Stomach (tissue), 8 donors: ENCODE data around the gene ATP6V0E2. TPM values are rescaled to one million over a fixed set of nuclear protein-coding genes. Genes with fewer than 3 reads are reported as not detected.

Experiments
- polyA plus RNA-seq, 3 donors: library from polyadenylated mRNA; stranded (reverse); fragments of 200-250 nt; gene quantifications; one replicate each; pipeline ENCODE4 v1.2.3, GENCODE V29; 2013
- small RNA-seq, 4 donors: library from RNA; depleted of rRNA; stranded (forward); fragments of <200 nt; gene quantifications; one replicate each; pipeline ENCODE3, GENCODE V24; 2016
- total RNA-seq, 5 donors: library from RNA; depleted of rRNA; stranded (reverse); fragments of >200 nt; gene quantifications; one replicate each; pipeline versions ENCODE4 v1.1.0 to v1.2.3, GENCODE V29; 2014 to 2016
- donor health status: healthy with polysubstance abuse.
- donor health status: Bipolar disorder and iron deficiency.
- donor health status: healthy.

Gene ATP6V0E2
- total and polyA plus RNA-seq, 8 donors: 5.1 to 83.5 (median 17.1) TPM; not detected in 1

Small RNA genes within 50 kb of the gene (small RNA-seq; reads per million reads assigned to genes)
- gene AC093458.1: 0 reads per million in 4 donors

Other genes starting within 250 kb of the ATP6V0E2 start
- 10 to 100 TPM in 2 of 5 donors, 1 to 10 TPM in 2, not detected in 1; 3.1 to 14.2 (median 9.9) TPM for gene ZNF467, start 100.4 kb upstream of the ATP6V0E2 start, total RNA-seq
- gene ZNF467, start 100.4 kb upstream of the ATP6V0E2 start, polyA plus RNA-seq: 10 to 100 TPM in 2 of 3 donors, 1 to 10 TPM in 1; 9.4 to 16.4 (median 12.2) TPM
- gene ZNF862, start 35.6 kb upstream of the ATP6V0E2 start, total RNA-seq: 10 to 100 TPM in 2 of 5 donors, 1 to 10 TPM in 3; 7.0 to 13.4 (median 7.3) TPM
- 1 to 10 TPM; 2.4 to 7.5 (median 2.6) TPM for gene ZNF862, start 35.6 kb upstream of the ATP6V0E2 start, polyA plus RNA-seq